ENCODE data around the gene MACROD1.

MACROD1 gene

DNA sequence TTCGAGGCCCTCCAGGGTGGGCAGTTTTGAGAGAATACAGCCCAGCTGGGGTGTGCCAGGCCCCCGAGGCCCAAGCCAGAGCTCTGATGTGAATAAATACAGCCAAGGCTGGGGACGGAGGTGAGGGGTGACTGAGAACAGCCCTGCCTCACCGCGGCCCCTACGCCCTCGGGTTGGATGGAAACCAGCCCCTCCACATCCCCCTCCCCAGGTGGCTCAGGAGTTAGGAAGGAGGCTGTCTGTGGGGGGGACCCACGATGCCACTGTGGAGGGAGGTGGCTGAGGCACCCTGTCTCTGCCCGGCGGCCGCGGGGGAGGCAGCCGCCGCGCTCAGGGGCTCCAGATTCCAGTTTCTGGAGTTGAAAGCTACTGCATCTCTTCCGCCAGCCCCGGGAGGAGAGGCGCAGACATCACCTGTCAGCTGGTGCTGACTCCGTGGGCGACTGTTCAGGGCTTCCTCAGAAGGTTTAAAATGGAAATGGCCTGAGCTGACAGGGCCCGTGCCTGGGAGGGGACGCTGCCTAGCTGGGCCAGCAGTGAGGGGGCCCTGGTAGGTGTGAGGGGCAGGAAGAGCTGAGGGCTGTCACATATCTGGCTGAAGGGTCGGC is 128.8 kb downstream of the MACROD1 start:
- no peak for DNase-seq (ENCODE audit: low read depth)
- H3K4me3 ChIP-seq (ENCODE audit: low read depth, low read length): no peak overlapping the region
- in situ Hi-C loops (cut with HindIII; ENCODE audit: low sequenced_read_pairs): no loop called here
- TF ChIP-seq, protein P1, sequence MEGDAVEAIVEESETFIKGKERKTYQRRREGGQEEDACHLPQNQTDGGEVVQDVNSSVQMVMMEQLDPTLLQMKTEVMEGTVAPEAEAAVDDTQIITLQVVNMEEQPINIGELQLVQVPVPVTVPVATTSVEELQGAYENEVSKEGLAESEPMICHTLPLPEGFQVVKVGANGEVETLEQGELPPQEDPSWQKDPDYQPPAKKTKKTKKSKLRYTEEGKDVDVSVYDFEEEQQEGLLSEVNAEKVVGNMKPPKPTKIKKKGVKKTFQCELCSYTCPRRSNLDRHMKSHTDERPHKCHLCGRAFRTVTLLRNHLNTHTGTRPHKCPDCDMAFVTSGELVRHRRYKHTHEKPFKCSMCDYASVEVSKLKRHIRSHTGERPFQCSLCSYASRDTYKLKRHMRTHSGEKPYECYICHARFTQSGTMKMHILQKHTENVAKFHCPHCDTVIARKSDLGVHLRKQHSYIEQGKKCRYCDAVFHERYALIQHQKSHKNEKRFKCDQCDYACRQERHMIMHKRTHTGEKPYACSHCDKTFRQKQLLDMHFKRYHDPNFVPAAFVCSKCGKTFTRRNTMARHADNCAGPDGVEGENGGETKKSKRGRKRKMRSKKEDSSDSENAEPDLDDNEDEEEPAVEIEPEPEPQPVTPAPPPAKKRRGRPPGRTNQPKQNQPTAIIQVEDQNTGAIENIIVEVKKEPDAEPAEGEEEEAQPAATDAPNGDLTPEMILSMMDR (IDR thresholded peaks at IDR 0.05; ENCODE audit: low read depth, low read length, missing control alignments): no peak

DNA sequence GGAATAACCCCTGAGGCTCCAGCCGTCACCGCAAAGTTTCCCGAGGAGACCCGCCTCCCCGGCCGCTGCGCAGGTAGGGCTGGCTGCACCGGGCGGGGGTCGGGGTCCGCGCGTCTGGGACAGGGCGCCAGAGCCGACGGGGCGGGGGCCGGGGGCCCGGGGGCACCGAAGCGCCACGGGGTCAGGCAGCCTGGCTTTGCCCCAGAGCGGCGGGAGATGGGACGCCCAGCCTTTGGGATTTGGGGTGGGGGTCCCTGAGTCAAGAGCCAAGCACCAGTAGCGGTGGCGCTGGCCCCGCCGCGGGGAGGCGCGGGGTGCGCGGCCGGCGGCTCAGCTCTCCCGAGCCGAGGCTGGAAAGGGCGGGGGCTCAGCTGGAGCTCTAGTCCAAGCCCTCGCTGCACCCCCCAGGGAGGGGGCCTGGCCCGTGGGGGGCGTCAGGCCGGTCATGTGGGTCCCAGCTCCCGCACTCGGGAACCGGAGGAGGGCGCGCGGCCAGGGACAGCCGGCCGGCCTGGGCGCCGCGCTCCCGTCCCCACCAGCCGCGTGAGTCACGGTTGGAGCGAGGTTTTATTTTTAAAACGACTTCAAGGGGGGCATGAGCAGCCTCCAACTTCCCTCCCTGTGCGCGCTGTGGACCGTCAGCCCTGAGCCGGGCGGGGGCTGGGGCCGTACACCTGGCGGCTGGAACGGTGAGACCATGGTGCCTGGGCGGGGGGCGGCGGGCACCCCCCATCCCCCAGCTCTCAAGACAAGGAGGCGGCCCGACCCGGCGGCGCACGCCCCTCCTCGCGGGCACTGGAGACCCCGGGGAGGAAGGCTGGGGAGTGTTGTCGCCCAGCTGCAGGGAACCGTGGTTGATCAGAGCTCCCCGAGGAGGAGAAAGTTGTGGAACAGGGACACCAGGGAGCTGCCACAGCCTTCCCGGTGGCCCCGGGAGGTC is 129.6 kb downstream of the MACROD1 start:
- in situ Hi-C loops (cut with HindIII; ENCODE audit: low sequenced_read_pairs): no loop called here
- H3K4me3 ChIP-seq (ENCODE audit: low read depth, low read length): peak overlapping the region; percentile 32
- no peak for DNase-seq (ENCODE audit: low read depth)
- TF ChIP-seq, protein P1 (IDR thresholded peaks at IDR 0.05; ENCODE audit: low read depth, low read length, missing control alignments): no peak

DNA sequence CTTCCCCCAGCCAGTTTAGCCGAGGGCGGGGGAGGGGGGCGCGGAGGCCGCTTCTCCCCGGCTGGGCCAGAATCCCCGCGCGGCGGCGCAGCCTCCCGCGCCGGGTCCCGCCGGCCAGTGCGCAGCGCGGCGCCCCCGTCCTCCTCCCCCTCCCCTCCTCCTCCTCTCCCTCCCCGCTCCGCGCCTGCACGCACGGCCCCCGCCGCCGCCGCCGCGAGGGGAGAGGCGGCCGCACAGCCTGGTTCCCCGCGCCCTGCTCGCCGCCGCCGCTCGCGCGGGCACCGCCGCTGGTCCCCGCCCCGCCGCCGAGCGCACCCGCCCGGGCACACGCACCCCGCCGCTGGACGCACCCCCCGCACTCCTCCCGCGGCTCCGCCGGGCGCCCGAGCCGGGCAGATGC is 130.3 kb downstream of the MACROD1 start, which contains the start of gene FLRT1:
FLRT1 (plus strand) TSS at position 356 of the 400 bp plus-strand sequence. CDS start 80,337 bp downstream, outside the sequence.
- DNase-seq (ENCODE audit: low read depth): no peak
- H3K4me3 ChIP-seq (ENCODE audit: low read depth, low read length): peak within 1 kb of the TSS; percentile 32
- TF ChIP-seq, protein P1 (IDR thresholded peaks at IDR 0.05; ENCODE audit: low read depth, low read length, missing control alignments): no peak
- in situ Hi-C loops (cut with HindIII; ENCODE audit: low sequenced_read_pairs): no loop called here

DNA sequence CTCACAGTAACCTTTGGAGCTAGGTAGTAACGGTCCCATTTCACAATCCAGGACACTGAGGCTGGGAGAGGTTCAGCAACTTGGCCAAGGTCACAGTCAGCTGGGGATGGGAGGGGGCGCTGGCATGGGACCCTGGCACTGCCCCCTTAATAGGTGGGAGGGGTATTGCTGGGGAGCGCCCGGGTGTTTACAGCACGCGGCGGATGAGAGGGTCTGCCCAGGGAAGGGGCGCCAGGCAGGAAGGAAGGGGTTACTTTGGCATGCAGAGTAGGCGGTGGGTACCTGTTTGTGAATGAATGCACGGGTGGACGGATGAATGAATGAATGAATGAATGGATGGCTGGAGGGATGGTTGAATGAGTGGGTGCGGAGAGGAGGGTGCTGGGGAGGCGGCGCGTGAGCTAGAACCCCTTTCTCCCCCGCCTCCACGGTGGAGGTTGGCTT is 130.8 kb downstream of the MACROD1 start:
- in situ Hi-C loops (cut with HindIII; ENCODE audit: low sequenced_read_pairs): no loop called here
- DNase-seq (ENCODE audit: low read depth): no peak
- H3K4me3 ChIP-seq (ENCODE audit: low read depth, low read length): no peak overlapping the region
- TF ChIP-seq, protein P1 (IDR thresholded peaks at IDR 0.05; ENCODE audit: low read depth, low read length, missing control alignments): no peak

DNA sequence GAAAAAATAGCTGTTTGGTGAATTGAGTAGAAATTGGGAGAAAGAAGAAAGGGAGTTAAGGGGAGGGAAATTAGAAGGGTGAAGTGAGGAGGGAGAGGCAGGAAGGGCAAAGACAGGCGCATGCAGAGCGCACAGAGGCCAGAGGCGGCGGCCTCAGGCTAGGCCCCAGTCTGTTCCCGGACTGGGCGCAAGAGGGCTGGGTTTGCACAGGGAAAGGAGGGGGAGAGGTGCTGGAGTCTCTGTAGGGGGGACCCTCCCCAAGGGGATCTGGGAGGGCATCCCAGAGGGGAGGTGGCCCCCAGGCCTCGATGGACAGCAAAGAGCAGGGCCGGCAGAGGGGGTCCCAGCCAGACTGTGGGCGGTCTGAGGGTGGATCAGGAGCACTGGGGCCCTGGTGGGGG is 131.5 kb downstream of the MACROD1 start:
- TF ChIP-seq, protein P1 (IDR thresholded peaks at IDR 0.05; ENCODE audit: low read depth, low read length, missing control alignments): no peak
- no peak for DNase-seq (ENCODE audit: low read depth)
- in situ Hi-C loops (cut with HindIII; ENCODE audit: low sequenced_read_pairs): no loop called here
- no peak overlapping the region for H3K4me3 ChIP-seq (ENCODE audit: low read depth, low read length)

DNA sequence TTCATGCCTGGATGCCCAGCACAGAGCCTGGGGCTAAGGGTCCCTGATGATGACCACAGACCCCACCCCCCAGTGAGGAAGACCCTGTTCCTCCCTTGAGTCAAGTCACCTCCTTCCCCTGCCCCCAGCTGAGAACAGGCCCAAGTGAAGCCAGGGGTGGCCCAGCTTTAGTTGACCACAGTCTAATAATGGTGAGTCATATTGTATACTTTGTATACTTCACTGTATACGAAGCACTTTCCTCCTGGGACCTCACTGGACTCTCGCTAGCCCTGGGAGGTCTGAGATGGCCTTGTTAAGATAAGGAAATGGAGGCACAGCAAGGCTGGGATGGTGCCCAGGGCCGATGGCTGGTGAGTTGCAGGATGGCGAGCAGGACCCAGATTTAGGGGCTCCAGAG is 133.9 kb downstream of the MACROD1 start:
- DNase-seq (ENCODE audit: low read depth): no peak
- H3K4me3 ChIP-seq (ENCODE audit: low read depth, low read length): no peak overlapping the region

More for the DNA sequence above, 133.9 kb downstream of the MACROD1 start:
- TF ChIP-seq, protein P1 (IDR thresholded peaks at IDR 0.05; ENCODE audit: low read depth, low read length, missing control alignments): no peak
- in situ Hi-C loops (cut with HindIII; ENCODE audit: low sequenced_read_pairs): no loop called here
